GM19452 (cell line): Measurements from ENCODE around the gene SCPEP1.

Experiments
- ATAC-seq: cut with Tn5 transposase; IDR thresholded peaks from one replicate; pipeline ENCODE4 v1.9.1; 2021; ENCODE audit not compliant: unreplicated experiment

SCPEP1 gene

DNA sequence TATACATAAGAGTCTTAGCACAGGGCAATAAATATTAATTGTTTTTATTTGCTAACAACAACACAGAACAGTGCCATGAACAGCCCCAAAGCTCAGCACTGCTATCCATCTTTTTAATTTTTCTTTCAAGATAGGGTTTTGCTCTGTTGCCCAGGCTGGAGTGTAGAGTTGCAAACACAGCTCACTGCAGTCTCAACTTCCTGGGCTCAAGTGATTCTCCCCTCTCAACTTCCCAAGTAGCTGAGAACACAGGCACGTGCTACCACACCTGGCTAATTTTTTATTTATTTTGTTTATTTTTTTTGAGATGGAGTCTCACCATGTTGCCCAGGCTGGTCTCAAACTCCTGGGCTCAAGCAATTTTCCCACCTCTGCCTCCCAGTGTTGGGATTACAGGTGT lies 59.5 kb downstream of the SCPEP1 start:
- no peak for ATAC-seq

GRCh38 chr17:57038486-57038885 lies 60.6 kb downstream of the SCPEP1 start:
- ATAC-seq: no peak

- ATAC-seq: no peak
These were observed 62.6 kb downstream of the SCPEP1 start for GRCh38 chr17:57040571-57040970.

DNA sequence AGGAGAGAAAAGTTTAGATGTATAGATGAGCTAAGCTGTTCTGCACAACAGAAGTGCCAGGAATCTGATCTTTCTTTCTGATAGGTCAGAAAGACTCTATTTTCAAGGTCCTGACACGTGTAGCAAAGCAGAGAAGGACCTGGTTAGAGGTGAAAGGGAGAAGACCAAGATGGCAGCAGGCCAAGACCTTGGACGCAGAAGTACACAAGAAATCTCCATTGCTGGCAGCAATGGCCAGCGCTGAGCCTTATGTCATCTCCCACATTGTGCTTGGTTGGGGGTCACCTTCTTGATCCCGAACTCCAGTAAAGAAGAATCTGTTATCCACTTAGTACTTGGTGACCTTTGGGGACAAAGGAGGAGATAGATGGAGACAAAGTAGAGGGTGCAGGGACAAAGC lies 65.3 kb downstream of the SCPEP1 start:
- no peak for ATAC-seq

DNA sequence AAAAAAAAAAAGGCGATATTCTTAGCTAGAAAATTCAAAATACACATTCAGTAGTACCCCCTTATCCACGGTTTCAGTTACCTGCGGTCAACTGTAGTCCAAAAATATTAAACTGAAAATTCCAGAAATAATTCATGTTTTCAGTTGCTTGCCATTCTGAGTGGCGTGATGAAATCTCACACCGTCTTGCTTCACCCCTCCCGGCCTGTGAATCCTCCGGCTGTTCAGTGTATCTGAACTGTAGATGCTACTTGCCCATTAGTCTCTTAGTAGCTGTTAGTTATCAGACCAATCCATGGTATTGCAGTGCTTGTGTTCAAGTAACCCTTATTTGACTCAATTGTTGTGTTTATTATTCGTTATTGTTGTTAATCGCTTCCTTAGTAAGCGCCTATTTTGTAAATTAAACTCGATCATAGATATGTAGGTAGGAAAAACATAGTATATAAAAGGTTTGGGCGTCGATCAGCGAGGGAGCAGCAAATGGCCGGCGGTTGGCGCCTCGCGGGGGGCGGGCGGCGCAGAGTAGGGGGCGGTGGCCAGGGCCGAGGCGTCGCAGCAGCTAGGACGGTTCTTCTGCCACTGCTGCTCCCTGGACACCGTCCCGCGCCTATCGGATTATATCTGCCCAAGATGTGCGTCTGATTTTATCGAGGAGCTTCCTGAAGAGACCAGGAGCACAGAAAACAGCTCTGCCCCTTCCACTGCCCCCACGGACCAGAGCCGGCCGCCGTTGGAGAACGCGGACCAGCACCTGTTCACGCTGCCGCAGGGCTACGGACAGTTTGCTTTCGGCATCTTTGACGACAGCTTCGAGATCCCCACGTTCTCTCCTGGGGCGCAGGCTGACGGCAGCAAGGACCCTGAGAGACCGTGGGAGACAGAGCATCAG lies 67.3 kb downstream of the SCPEP1 start:
- ATAC-seq: no peak

DNA sequence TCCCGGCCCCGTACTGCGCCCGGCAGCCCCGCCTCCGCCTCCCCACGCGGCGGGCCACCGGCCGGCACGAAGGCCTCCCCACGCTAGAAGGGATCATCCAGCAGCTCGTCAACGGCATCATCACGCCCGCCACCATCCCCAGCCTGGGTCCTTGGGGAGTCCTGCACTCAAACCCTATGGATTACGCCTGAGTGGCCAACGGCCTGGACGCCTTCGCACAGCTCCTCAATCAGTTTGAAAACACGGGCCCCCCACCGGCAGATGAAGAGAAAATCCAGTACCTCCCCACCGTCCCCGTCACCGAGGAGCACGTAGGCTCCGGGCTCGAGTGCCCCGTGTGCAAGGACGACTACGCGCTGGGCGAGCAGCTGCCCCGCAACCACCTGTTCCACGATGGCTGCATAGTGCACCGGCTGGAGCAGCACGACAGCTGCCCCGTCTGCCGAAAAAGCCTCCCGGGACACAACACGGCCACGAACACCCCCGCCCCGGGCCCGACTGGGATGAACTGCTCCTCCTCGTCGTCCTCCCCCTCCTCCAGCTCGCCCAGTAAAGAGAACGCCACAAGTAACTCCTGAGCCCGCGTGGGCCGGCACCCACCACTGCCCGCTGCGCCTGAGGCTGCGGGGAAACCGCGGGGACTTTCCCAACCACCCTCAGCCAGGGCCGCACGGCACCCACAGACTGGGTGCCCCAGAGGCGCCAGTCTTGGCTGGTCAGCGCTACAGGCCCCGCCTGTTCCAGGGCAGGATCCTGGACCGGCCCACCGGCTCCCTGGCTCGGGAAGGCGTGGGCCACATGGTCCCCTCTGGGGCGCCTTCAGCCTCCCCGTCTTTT lies 68.2 kb downstream of the SCPEP1 start:
- ATAC-seq: no peak

GRCh38 chr17:57046749-57047148 lies 68.8 kb downstream of the SCPEP1 start:
- no peak for ATAC-seq

- no peak for ATAC-seq
These were observed 70.2 kb downstream of the SCPEP1 start for GRCh38 chr17:57048096-57048495.

DNA sequence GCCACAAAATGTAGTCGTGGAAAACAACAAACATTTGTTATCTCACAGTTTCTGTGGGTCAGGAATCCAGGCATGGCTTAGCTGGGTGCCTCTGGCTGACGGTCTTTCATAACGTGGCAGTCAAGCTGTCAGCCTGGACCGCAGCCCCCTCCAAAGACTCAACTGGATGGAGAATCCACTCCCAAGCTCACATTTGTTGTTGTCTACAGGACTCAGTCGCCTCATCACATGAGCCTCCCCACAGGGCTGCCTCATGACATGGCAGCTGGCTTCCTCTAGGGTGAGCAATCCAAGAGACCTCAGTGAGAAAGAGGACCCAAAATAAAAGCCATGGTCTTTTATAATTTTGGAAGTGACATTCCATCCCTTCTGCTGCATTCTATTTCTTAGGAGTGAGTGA lies 72.4 kb downstream of the SCPEP1 start:
- ATAC-seq: no peak

DNA sequence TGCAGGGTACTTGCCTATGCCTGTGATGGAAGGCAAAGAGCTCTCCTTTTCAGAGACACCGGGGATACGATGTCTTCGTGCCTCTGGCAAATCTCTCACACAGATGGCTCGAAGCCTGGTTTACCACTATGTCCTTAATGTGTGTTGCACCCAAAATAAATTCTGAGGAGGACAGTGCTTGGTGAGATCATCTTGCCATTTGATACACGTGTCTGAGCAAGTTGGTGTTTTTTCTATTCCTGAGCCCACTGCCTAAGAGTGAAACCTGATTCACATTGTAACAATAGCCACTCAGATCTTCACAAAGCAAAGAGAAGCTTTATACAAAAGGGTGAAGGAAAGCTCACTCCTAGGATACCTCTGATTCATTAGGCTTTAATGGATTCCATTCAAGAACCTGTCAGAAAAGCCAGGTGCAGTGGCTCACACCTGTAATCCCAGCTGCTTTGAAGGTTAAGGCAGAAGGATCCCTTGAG lies 74.0 kb downstream of the SCPEP1 start:
- no peak for ATAC-seq
